Trophoblast cell (in vitro differentiated cells and primary cell): ENCODE measurements around the gene CABP7.

Experiments
- DNase-seq, 2 donors: peaks; one replicate each; pipeline ENCODE4 v3.0.0-alpha.2; 2016
- H2AFZ ChIP-seq: 2 replicates; pipeline ENCODE4 v1.6.1; 2013; ENCODE audit warnings: low read length, moderate library complexity, mild to moderate bottlenecking; ENCODE audit not compliant: insufficient read depth, poor library complexity
- H2AK5ac ChIP-seq: 2 replicates; pipeline ENCODE4 v1.6.1; 2013; ENCODE audit warnings: mild to moderate bottlenecking, low read length
- H2BK120ac ChIP-seq: 2 replicates; pipeline ENCODE4 v1.6.1; 2013; ENCODE audit warnings: low read length, mild to moderate bottlenecking, moderate library complexity; ENCODE audit not compliant: insufficient read depth, poor library complexity
- H2BK12ac ChIP-seq: 2 replicates; pipeline ENCODE4 v1.6.1; 2013; ENCODE audit warnings: mild to moderate bottlenecking, low read length, moderate library complexity
- H2BK5ac ChIP-seq: 2 replicates; pipeline ENCODE4 v1.6.1; 2013; ENCODE audit warnings: low read length, low read depth, moderate library complexity, mild to moderate bottlenecking; ENCODE audit not compliant: poor library complexity
- H3K14ac ChIP-seq: 2 replicates; pipeline ENCODE4 v1.6.1; 2013; ENCODE audit warnings: mild to moderate bottlenecking, low read length
- H3K18ac ChIP-seq: 2 replicates; pipeline ENCODE4 v1.6.1; 2013; ENCODE audit warnings: mild to moderate bottlenecking, low read length
- H3K23ac ChIP-seq: 2 replicates; pipeline ENCODE4 v1.6.1; 2013; ENCODE audit warnings: low read length
- H3K27ac ChIP-seq: 2 replicates; pipeline ENCODE4 v1.5.1; 2013; ENCODE audit warnings: low read depth, mild to moderate bottlenecking, inconsistent platforms, low read length, moderate library complexity
- H3K27me3 ChIP-seq: 2 replicates; pipeline ENCODE4 v1.6.1; 2013; ENCODE audit warnings: inconsistent platforms, mild to moderate bottlenecking, low read length, moderate library complexity; ENCODE audit not compliant: insufficient read depth
- H3K36me3 ChIP-seq, 2 experiments: 1 replicate in 1 of 2; 2 replicates in 1 of 2; pipeline ENCODE4 v1.6.1; 2013; ENCODE audit warnings: low read length in 2 of 2, mild to moderate bottlenecking in 2 of 2, moderate library complexity in 1 of 2; ENCODE audit not compliant: insufficient read depth in 2 of 2, control insufficient read depth in 1 of 2
- H3K4ac ChIP-seq: 2 replicates; pipeline ENCODE4 v1.6.1; 2013; ENCODE audit warnings: low read depth, mild to moderate bottlenecking, low read length, moderate library complexity
- H3K4me1 ChIP-seq, 2 experiments: 1 replicate in 1 of 2; 2 replicates in 1 of 2; pipeline ENCODE4 v1.6.1; 2013; ENCODE audit warnings: low read length in 2 of 2, mild to moderate bottlenecking in 2 of 2, moderate library complexity in 1 of 2; ENCODE audit not compliant: insufficient read depth in 2 of 2, control insufficient read depth in 1 of 2
- H3K4me2 ChIP-seq: 2 replicates; pipeline ENCODE4 v1.6.1; 2013; ENCODE audit warnings: inconsistent platforms, mild to moderate bottlenecking, low read length, moderate library complexity
- H3K4me3 ChIP-seq: 2 replicates; pipeline ENCODE4 v1.5.1; 2013; ENCODE audit warnings: mild to moderate bottlenecking, low read depth, low read length, inconsistent platforms
- H3K79me1 ChIP-seq: one replicate; pipeline ENCODE4 v1.6.1; 2013; ENCODE audit warnings: low read length
- H3K79me2 ChIP-seq: 2 replicates; pipeline ENCODE4 v1.6.1; 2013; ENCODE audit warnings: low read length, mild to moderate bottlenecking; ENCODE audit not compliant: control insufficient read depth, insufficient read depth, poor library complexity
- H3K9ac ChIP-seq: 2 replicates; pipeline ENCODE4 v1.6.1; 2013; ENCODE audit warnings: mild to moderate bottlenecking, low read length
- H3K9me3 ChIP-seq: 2 replicates; pipeline ENCODE4 v1.6.1; 2013; ENCODE audit warnings: low read depth, mild to moderate bottlenecking, control low read depth, inconsistent platforms, low read length; ENCODE audit not compliant: insufficient read depth
- H4K12ac ChIP-seq: 2 replicates; pipeline ENCODE4 v1.6.1; 2013; ENCODE audit warnings: low read depth, mild to moderate bottlenecking, low read length, moderate library complexity
- H4K8ac ChIP-seq: 2 replicates; pipeline ENCODE4 v1.6.1; 2013; ENCODE audit warnings: low read depth, mild to moderate bottlenecking, low read length, moderate library complexity
- H4K91ac ChIP-seq: one replicate; pipeline ENCODE4 v1.6.1; 2013; ENCODE audit warnings: low read depth, mild to moderate bottlenecking, low read length, moderate library complexity
- WGBS: extraction: QIAGEN DNeasy Blood & Tissue Kit; methylation state at CpG from one replicate; pipeline ENCODE4 v1.1.7; 2013; ENCODE audit warnings: missing lambda C conversion rate; ENCODE audit not compliant: insufficient read length, insufficient coverage; ENCODE audit errors: extremely low coverage; 5-methylcytosine and 5-hydroxymethylcytosine counted together

Gene CABP7

DNA sequence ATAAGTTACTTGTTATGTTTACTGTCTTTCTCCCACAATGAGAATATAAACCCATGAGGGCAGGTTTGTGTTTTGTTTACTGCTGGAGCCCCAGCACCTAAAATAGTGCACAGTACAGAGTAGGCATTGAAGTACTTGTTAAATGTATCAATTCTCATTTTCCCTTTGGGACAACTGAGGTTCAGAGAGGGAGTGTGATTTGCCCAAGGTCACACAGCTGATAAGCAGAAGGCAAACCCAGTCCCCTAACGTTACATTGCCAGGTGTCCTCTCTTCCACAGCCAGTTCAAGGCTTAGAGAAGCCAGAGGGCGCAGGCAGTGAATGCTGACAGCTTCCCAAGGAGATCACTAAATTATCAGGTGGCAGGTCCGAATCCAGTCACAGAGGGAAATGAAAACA is 30.2 kb downstream of the CABP7 start:
- no CpG with 5 or more reads among the region's 3 CpGs for WGBS

DNA sequence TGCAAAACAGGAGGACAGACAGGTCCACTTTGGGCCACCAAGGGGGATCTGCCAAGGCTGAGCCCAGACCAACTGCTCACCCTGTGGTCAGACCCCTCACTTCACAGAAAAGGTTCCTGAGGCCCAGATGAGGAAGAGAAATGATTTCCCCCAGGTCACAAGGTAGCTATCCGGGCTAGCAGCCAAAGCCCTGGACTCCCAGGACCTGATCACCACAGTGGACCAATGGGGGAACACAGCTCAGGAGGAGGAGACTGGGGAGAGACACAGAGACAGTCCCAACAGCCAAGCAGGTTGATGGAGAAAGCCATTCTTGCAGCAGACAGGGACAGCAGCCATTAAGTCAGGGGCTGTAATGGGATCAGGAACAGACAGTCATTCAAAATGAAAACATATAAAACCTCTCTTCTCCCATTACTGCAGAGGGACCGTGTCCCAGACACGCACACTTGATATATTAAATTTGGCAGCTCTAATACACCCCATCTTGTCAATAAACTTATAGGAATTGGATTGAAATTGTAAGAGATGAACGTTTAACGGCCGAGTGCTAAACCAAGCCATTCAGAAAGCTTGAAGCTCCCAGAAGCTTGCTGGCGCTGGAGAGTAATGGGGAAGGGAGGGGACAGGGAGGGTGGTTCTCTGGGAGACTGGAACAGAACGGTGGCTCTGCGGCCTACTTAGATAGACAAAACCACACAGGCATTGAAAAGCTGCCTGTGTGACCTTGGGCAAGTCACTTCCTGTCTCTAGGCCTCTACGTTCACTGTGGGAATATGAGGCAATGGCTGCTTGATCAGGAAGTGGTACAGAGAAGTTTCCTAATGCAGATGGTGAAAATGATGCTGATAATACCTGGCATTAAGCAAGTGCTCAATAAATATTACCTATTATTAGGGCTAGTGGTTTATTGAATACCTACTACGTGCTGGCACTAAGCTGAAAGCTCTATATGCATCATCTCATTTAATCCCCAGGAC is 31.0 kb downstream of the CABP7 start:
- Histone ChIP-seq H3K36me3 (peaks cover 0 to 10% of the 10 kb centered on the region in 2 experiments), H3K79me2 (no peaks in the 10 kb centered on the region), H4K8ac (no peak overlapping the region), H3K14ac (no peak overlapping the region), H3K27me3 (no peaks in the 10 kb centered on the region), H3K4me3 (no peak overlapping the region), H3K18ac (no peak overlapping the region), H3K4ac (no peak overlapping the region), H2BK12ac (no peak overlapping the region), H3K4me1 (peaks cover 4 to 5% of the 10 kb centered on the region in 2 experiments), H3K79me1 (no peaks in the 10 kb centered on the region), H3K23ac (no peak overlapping the region), H3K4me2 (no peak overlapping the region), H2AFZ (no peak overlapping the region), H3K9me3 (peaks cover 2% of the 10 kb centered on the region), H4K91ac (no peak overlapping the region), H2AK5ac (no peak overlapping the region), H2BK120ac (no peak overlapping the region), H3K27ac (no peak overlapping the region), H3K9ac (no peak overlapping the region), H2BK5ac (no peak overlapping the region), H4K12ac (no peak overlapping the region)
- no peak for DNase-seq
- WGBS, result no CpG with 5 or more reads among the region's 11 CpGs

More for the DNA sequence above, 30.2 kb downstream of the CABP7 start:
- no peak overlapping the region for H3K27ac ChIP-seq
- no peak overlapping the region for H3K4me2 ChIP-seq
- H3K27me3 ChIP-seq, result no peaks in the 10 kb centered on the region
- H4K12ac ChIP-seq, result no peak overlapping the region
- no peak overlapping the region for H3K9ac ChIP-seq
- H3K23ac ChIP-seq, result no peak overlapping the region
- H3K4me3 ChIP-seq, result no peak overlapping the region
- no peak overlapping the region for H2BK120ac ChIP-seq
- no peak overlapping the region for H2BK12ac ChIP-seq
- no peak overlapping the region for H4K91ac ChIP-seq
- H4K8ac ChIP-seq, result no peak overlapping the region
- no peak overlapping the region for H2AFZ ChIP-seq
- peaks cover 0 to 13% of the 10 kb centered on the region in 2 experiments for H3K36me3 ChIP-seq
- H3K4me1 ChIP-seq, result peaks cover 4 to 5% of the 10 kb centered on the region in 2 experiments
- H3K4ac ChIP-seq, result no peak overlapping the region
- no peaks in the 10 kb centered on the region for H3K79me1 ChIP-seq
- H3K79me2 ChIP-seq, result no peaks in the 10 kb centered on the region
- H3K14ac ChIP-seq, result no peak overlapping the region
- no peak overlapping the region for H2AK5ac ChIP-seq
- H2BK5ac ChIP-seq, result no peak overlapping the region
- H3K9me3 ChIP-seq, result peaks cover 2% of the 10 kb centered on the region
- no peak for DNase-seq
- H3K18ac ChIP-seq, result no peak overlapping the region

DNA sequence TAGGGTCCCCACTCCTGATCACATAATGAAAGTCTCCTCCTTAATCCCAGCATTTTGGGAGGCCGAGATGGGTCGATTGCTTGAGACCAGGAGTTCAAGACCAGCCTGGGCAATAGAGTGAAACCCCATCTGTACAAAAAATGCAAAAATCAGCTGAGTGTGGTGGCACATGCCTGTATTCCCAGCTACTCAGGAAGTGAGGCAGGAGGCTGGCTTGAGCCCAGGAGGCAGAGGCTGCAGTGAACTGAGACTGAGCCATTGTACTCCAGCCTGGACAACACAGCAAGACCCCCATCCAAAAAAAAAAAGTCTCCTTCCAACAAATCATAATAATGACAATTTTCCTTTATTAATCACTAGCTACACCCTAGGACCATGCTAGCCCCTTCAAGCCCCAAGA is 31.9 kb downstream of the CABP7 start:
- Histone ChIP-seq H4K91ac (no peak overlapping the region), H3K79me1 (no peaks in the 10 kb centered on the region), H3K4me1 (peaks cover 4 to 5% of the 10 kb centered on the region in 2 experiments), H4K12ac (no peak overlapping the region), H3K4ac (no peak overlapping the region), H2BK12ac (no peak overlapping the region), H3K79me2 (no peaks in the 10 kb centered on the region), H3K4me3 (no peak overlapping the region), H2BK5ac (no peak overlapping the region), H2AK5ac (no peak overlapping the region), H3K18ac (no peak overlapping the region), H3K27ac (no peak overlapping the region), H2BK120ac (no peak overlapping the region), H3K27me3 (no peaks in the 10 kb centered on the region), H2AFZ (no peak overlapping the region), H3K9ac (no peak overlapping the region), H3K4me2 (no peak overlapping the region), H3K14ac (no peak overlapping the region), H3K23ac (no peak overlapping the region), H4K8ac (no peak overlapping the region), H3K9me3 (peaks cover 2% of the 10 kb centered on the region), H3K36me3 (peaks cover 0 to 10% of the 10 kb centered on the region in 2 experiments)
- WGBS, result no CpG with 5 or more reads among the region's 2 CpGs
- DNase-seq, result no peak

DNA sequence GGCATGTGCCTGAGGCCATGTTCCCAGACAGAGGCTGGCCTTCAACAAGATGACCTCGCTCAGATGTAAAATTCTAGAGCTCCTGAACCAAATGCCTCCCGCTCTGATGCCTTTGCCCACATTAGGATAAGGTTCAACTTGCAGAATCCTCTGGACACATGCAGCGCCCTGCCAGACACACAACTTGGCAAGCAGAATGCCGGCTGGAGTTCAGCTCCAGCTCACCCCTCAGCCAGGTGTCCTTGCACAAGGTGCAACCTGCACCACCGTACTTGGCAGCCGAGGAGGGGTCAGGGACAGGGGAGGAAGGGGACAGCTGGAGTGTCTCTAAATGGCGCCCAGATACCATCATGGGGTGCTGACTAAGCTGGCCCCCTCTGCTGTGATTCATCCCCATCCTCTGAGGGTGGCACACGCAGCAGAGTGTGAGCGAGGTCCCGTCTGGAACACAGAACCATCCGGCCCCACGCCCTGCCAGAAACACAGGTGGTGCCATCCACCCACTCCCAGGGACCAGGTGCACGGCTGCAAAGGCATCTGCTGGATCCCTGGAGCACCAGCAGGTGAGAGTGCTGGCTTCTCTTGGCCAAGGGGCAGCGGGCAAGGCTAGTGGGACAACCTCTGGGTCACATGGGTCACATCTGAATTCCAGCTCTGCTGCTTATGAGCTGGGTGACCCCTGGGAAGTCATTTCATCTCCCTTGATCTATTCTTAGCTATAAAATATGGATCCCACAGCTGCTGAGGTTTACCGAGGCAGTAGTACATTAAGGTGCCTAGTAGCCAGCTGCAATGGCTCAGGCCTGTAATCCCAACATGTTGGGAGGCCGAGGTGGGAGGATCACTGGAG is 34.2 kb downstream of the CABP7 start:
- H4K12ac ChIP-seq, result no peak overlapping the region
- no peak overlapping the region for H2AFZ ChIP-seq
- H2AK5ac ChIP-seq, result no peak overlapping the region
- no peak overlapping the region for H3K4me2 ChIP-seq
- no peak overlapping the region for H2BK12ac ChIP-seq
- no peaks in the 10 kb centered on the region for H3K36me3 ChIP-seq
- no peaks in the 10 kb centered on the region for H3K79me2 ChIP-seq
- no peak overlapping the region for H3K9ac ChIP-seq
- H3K4me3 ChIP-seq, result no peak overlapping the region
- no peaks in the 10 kb centered on the region for H3K79me1 ChIP-seq
- no peak overlapping the region for H3K14ac ChIP-seq
- no peak overlapping the region for H4K8ac ChIP-seq
- H3K18ac ChIP-seq, result no peak overlapping the region
- H3K9me3 ChIP-seq, result peaks cover 2% of the 10 kb centered on the region
- no peak overlapping the region for H3K23ac ChIP-seq
- H4K91ac ChIP-seq, result no peak overlapping the region
- H2BK5ac ChIP-seq, result no peak overlapping the region
- no peak for DNase-seq
- WGBS, result no CpG with 5 or more reads among the region's 16 CpGs
- no peak overlapping the region for H3K4ac ChIP-seq
- H3K27ac ChIP-seq, result no peak overlapping the region
- no peaks in the 10 kb centered on the region for H3K27me3 ChIP-seq
- H3K4me1 ChIP-seq, result peaks cover 4 to 5% of the 10 kb centered on the region in 2 experiments
- H2BK120ac ChIP-seq, result no peak overlapping the region
